Dendritic cell treated with granulocyte-macrophage colony-stimulating factor and Interleukin-4, amounts not matched to agents 40 ng/mL and 50 ng/mL, for 4 days (primary cell): ENCODE measurements around the gene ZBED5.
"Not testable (repeated sequence)": the region's sequence is repeated elsewhere in the genome, so short reads cannot be mapped to it uniquely, and the experiment has no call there.

Experiments
- H3K27ac Mint-ChIP-seq: one replicate; pipeline ENCODE4 v1.8.0; 2022; ENCODE audit warnings: mild to moderate bottlenecking, mixed read lengths
- H3K27me3 Mint-ChIP-seq: one replicate; pipeline ENCODE4 v1.8.0; 2022; ENCODE audit warnings: mild to moderate bottlenecking, mixed read lengths
- H3K36me3 Mint-ChIP-seq: one replicate; pipeline ENCODE4 v1.8.0; 2022; ENCODE audit warnings: low read depth, mixed read lengths
- H3K4me1 Mint-ChIP-seq: one replicate; pipeline ENCODE4 v1.8.0; 2022; ENCODE audit warnings: low read depth, mixed read lengths
- H3K4me3 Mint-ChIP-seq: one replicate; pipeline ENCODE4 v1.8.0; 2022; ENCODE audit warnings: mild to moderate bottlenecking, moderate library complexity, mixed read lengths
- H3K9me3 Mint-ChIP-seq: one replicate; pipeline ENCODE4 v1.8.0; 2022; ENCODE audit warnings: mixed read lengths
- intact Hi-C: fragments of 100-400 bp; cut with micrococcal nuclease; formaldehyde crosslinking; loops from one replicate; pipeline ENCODE4 v1.15.0; 2022

ZBED5 gene

GRCh38 chr11:10838881-10839280, 19.0 kb downstream of the ZBED5 start:
- peaks cover 7% of the 10 kb centered on the region for H3K4me1 Mint-ChIP-seq
- H3K36me3 Mint-ChIP-seq: no peaks in the 10 kb centered on the region
- H3K4me3 Mint-ChIP-seq: no peak overlapping the region
- H3K27me3 Mint-ChIP-seq: no peaks in the 10 kb centered on the region
- intact Hi-C loops: no loop called here
- H3K27ac Mint-ChIP-seq: no peak overlapping the region
- H3K9me3 Mint-ChIP-seq: no peaks in the 10 kb centered on the region

DNA sequence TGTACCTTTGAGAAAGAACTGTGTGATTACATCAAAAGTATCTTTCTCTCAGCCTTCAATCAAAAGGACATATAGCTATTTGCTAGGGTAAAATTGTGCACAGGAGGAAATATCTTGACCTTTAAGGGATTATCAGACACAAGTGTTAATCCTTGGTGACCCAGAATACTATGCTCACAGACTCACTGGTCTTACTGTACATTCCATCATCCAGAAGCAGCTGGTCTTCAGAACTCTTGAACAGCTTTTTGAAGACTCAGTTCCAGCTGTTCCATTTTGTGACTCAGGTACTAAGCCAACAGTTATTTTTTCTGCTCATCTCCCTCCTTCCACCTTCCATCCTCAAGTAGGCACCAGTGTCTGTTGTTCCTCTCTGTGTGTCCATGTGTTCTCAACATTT, 19.8 kb downstream of the ZBED5 start:
- no peak overlapping the region for H3K27ac Mint-ChIP-seq
- no peaks in the 10 kb centered on the region for H3K27me3 Mint-ChIP-seq
- no peak overlapping the region for H3K4me3 Mint-ChIP-seq
- H3K36me3 Mint-ChIP-seq: no peaks in the 10 kb centered on the region
- peaks cover 7% of the 10 kb centered on the region for H3K4me1 Mint-ChIP-seq
- no peaks in the 10 kb centered on the region for H3K9me3 Mint-ChIP-seq
- intact Hi-C loops: no loop called here

DNA sequence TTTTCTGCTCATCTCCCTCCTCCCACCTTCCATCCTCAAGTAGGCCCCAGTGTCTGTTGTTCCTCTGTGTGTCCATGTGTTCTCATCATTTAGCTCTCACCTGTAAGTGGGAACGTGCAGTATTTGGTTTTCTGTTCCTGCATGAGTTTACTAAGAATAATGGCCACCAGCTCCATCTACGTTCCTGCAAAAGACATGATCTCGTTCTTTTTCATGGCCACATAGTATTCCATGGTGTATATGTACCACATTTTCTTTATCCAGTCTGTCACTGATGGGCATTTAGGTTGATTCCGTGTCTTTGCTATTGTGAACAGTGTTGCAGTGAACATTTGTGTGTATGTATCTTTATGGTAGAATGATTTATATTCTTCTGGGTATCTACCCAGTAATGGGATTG, 21.0 kb downstream of the ZBED5 start:
- H3K4me3 Mint-ChIP-seq, H3K9me3 Mint-ChIP-seq, intact Hi-C loops, H3K36me3 Mint-ChIP-seq, H3K27me3 Mint-ChIP-seq, H3K27ac Mint-ChIP-seq, H3K4me1 Mint-ChIP-seq: not testable (repeated sequence)

DNA sequence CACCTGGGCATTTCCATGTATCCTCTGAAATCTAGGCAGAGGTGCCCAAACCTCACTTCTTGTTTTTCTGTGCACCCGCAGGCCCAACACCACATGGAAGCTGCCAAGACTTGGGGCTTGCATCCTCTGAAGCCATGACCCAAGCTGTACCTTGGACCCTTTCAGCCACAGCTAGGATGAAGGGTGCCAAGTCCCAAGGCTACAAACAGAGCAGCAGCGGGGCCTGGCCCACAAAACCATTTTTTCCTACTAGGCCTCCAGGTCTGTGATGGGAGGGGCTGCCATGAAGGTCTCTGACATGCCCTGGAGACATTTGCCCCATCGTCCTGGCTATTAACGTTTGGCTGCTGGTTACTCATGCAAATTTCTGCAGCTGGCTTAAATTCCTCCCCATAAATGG, 28.7 kb downstream of the ZBED5 start:
- H3K9me3 Mint-ChIP-seq: no peaks in the 10 kb centered on the region
- H3K4me3 Mint-ChIP-seq: no peak overlapping the region
- no peak overlapping the region for H3K27ac Mint-ChIP-seq
- H3K27me3 Mint-ChIP-seq: peaks cover 3% of the 10 kb centered on the region
- peaks cover 9% of the 10 kb centered on the region for H3K4me1 Mint-ChIP-seq
- intact Hi-C loops: no loop called here
- H3K36me3 Mint-ChIP-seq: no peaks in the 10 kb centered on the region

- H3K4me1 Mint-ChIP-seq: peaks cover 10% of the 10 kb centered on the region
- no peak overlapping the region for H3K4me3 Mint-ChIP-seq
- intact Hi-C loops: no loop called here
- no peak overlapping the region for H3K27ac Mint-ChIP-seq
- H3K27me3 Mint-ChIP-seq: peaks cover 3% of the 10 kb centered on the region
- H3K36me3 Mint-ChIP-seq: no peaks in the 10 kb centered on the region
- no peaks in the 10 kb centered on the region for H3K9me3 Mint-ChIP-seq
These were observed 29.5 kb downstream of the ZBED5 start for GRCh38 chr11:10828402-10828801.

- Mint-ChIP-seq H3K27ac (no peak overlapping the region), H3K4me3 (no peak overlapping the region), H3K4me1 (peaks cover 16% of the 10 kb centered on the region), H3K27me3 (peaks cover 3% of the 10 kb centered on the region), H3K9me3 (no peaks in the 10 kb centered on the region), H3K36me3 (no peaks in the 10 kb centered on the region)
- intact Hi-C loops: no loop called here
These were observed 33.0 kb downstream of the ZBED5 start for GRCh38 chr11:10824888-10825287.

DNA sequence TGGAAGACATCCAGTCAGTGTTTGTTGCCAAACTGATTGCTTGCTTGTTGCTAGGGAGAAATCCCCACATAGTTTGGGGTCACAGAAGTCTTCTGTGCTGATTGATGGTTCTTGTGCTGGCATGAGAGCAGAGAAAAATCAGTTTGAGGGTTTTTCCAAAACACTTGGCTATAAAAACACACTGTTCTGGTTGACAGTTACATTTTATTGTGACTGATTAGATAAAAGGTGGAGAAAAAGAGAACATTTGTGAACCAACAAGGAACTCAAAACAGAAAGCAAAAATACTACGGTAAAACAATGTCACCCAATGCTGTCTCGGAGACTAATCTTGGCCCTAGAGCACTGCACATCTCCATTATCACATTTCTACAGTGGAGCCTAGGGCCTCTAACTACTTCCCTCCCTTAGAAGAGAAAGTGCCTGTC, 34.7 kb downstream of the ZBED5 start:
- intact Hi-C loops: no loop called here
- no peak overlapping the region for H3K27ac Mint-ChIP-seq

DNA sequence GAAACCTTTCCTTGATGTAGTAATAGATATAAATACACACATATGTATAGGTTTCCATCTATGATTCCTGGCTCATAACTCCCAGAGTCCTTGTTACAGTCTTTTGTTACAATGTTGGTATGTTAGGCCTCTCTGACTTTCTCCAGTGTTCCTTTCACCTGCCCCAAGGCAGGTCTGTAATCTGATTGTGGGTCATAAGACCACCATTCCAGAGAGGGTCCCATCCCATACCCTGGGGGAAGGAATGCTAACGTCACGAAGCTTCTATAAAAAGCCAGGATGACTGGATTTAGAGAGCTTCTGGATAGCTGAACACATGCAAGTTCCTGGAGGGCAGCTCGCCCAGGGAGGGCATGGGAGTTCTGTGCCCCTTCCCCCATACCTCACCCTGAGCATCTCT, 35.4 kb downstream of the ZBED5 start:
- intact Hi-C loops, H3K27ac Mint-ChIP-seq, H3K4me3 Mint-ChIP-seq, H3K27me3 Mint-ChIP-seq, H3K9me3 Mint-ChIP-seq, H3K36me3 Mint-ChIP-seq: not testable (repeated sequence)
- peaks cover 16% of the 10 kb centered on the region for H3K4me1 Mint-ChIP-seq

More for the DNA sequence above, 34.7 kb downstream of the ZBED5 start:
- H3K36me3 Mint-ChIP-seq: no peaks in the 10 kb centered on the region
- peaks cover 3% of the 10 kb centered on the region for H3K27me3 Mint-ChIP-seq
- peaks cover 16% of the 10 kb centered on the region for H3K4me1 Mint-ChIP-seq
- no peak overlapping the region for H3K4me3 Mint-ChIP-seq
- no peaks in the 10 kb centered on the region for H3K9me3 Mint-ChIP-seq

DNA sequence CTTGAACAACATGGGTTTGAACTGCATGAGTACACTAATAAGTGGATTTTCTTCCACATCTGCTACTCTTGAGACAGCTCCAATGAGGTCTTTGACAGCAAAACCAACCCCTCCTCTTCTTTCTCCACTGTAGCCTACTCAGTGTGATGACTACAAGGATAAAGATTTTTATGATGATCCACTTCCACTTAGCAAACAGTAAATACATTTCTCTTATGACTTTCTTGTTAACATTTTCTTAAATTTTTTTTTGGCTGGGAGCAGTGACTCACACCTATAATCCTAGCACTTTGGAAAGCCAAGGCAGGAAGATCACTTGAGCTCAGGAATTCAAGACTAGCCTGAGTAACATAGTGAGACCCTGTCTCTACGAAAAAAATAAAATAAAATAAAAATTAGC, 39.3 kb downstream of the ZBED5 start:
- intact Hi-C loops: no loop called here
- H3K9me3 Mint-ChIP-seq: no peaks in the 10 kb centered on the region
- H3K4me3 Mint-ChIP-seq: no peak overlapping the region
- peaks cover 6% of the 10 kb centered on the region for H3K4me1 Mint-ChIP-seq
- H3K27ac Mint-ChIP-seq: no peak overlapping the region
- peaks cover 1% of the 10 kb centered on the region for H3K27me3 Mint-ChIP-seq
- H3K36me3 Mint-ChIP-seq: no peaks in the 10 kb centered on the region

DNA sequence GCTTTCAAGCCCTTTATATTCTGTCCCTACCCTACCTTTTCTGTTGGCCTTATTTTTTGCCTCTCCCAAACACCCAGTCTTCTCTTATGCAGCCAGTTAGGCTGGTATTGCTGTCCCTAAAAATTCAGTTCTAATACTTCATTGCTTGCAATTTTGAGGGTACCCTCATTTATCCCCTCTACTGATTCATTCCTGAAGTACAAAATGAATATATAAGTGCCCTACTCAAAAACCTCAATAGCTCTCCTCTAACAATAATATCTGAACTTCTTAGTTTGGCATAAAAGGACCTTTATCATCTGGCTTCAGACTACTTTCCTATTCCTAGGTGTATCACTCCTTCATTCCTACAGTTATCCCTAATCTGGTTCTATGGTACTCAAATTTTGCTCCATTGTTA, 43.9 kb downstream of the ZBED5 start:
- intact Hi-C loops: loop anchor here (5.0 kb wide), 1 partner anchor 118 kb away; no protein-coding TSS in a partner anchor
- no peak overlapping the region for H3K4me3 Mint-ChIP-seq
- H3K9me3 Mint-ChIP-seq: no peaks in the 10 kb centered on the region
- H3K36me3 Mint-ChIP-seq: no peaks in the 10 kb centered on the region
- no peak overlapping the region for H3K27ac Mint-ChIP-seq
- H3K4me1 Mint-ChIP-seq: peaks cover 10% of the 10 kb centered on the region
- peaks cover 5% of the 10 kb centered on the region for H3K27me3 Mint-ChIP-seq

DNA sequence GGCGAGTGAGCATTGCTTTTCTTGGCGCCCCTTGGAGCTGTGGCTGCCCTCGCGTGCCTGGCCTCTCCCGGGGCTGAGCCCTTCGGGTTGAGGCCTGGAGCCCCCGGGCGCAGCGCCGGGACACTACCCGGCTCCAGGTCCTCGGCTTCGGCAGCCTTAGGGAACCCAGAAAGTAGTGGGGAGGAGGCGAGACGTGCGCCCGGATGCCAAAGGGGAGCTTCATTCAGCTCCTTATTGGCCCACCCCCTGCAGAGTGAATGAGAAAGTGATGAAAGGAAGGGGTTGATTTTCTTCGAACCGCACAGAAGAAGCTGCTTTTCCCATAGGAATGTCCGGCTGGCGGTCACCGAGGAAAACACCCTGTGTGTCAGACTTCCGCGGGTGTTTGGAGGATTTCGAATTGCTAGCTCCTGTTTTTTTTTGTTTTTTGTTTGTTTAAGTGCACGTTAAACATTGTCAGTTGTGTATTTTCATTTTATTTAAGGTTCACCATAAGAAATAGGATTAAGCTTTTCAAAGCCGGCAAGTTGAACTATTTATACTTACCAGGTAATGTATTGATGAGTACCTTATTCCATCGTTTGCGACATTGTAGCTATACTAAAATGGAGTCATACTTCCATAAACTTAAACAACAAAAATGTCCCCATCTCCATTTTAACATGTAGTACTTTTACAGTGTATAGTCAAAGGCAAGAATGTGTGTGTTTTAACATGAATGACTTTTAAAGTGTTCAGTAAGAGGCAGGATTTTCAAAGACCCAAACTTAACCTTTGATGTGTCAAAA, 48.3 kb downstream of the ZBED5 start:
- Mint-ChIP-seq H3K4me1 (peaks cover 30% of the 10 kb centered on the region), H3K4me3 (peak overlapping the region; percentile 92), H3K27me3 (peaks cover 3% of the 10 kb centered on the region), H3K36me3 (peaks cover 43% of the 10 kb centered on the region), H3K27ac (peak overlapping the region; percentile 99), H3K9me3 (no peaks in the 10 kb centered on the region)
- intact Hi-C loops: loop anchor here (2.0 to 10.0 kb wide), 3 partner anchors 49 to 123 kb away; partner anchors contain the start of genes CTR9 and ZBED5

- Mint-ChIP-seq H3K27me3 (peaks cover 3% of the 10 kb centered on the region), H3K4me1 (peaks cover 38% of the 10 kb centered on the region), H3K4me3 (peak within 1 kb of the TSS; percentile 92), H3K27ac (peak within 1 kb of the TSS; percentile 99), H3K9me3 (no peaks in the 10 kb centered on the region), H3K36me3 (peaks cover 51% of the 10 kb centered on the region)
- intact Hi-C loops: loop anchor here (2.0 to 10.0 kb wide), 2 partner anchors 50 to 54 kb away; partner anchors contain the start of genes CTR9 and ZBED5
These were observed 49.1 kb downstream of the ZBED5 start, which contains the start of gene EIF4G2 for GRCh38 chr11:10808553-10809372. Gene EIF4G2 (minus strand): TSS chr11:10808926.

- Mint-ChIP-seq H3K36me3 (peaks cover 56% of the 10 kb centered on the region), H3K4me1 (peaks cover 43% of the 10 kb centered on the region)
- intact Hi-C loops: loop anchor here (2.0 to 10.0 kb wide), 2 partner anchors 51 to 53 kb away; partner anchors contain the start of genes CTR9 and ZBED5
These were observed 49.7 kb downstream of the ZBED5 start for GRCh38 chr11:10808235-10808552.

More at GRCh38 chr11:10808235-10808552, 49.7 kb downstream of the ZBED5 start:
- Mint-ChIP-seq H3K27me3 (peaks cover 3% of the 10 kb centered on the region), H3K27ac (peak overlapping the region; percentile 99), H3K9me3 (no peaks in the 10 kb centered on the region), H3K4me3 (peak overlapping the region; percentile 92)
